ENCODE data around the gene CCDC6. TPM values are rescaled to one million over a fixed set of nuclear protein-coding genes. Genes with fewer than 3 reads are reported as not detected.

The CCDC6 gene
- total RNA-seq, 1 experiment from 2014 or later = 50.9 TPM

GRCh38 chr10:59904426-59905065, 1.8 kb downstream of the CCDC6 start:
- H3K4me1 ChIP-seq (ENCODE audit: low read length) = peaks cover 67% of the 10 kb centered on the region
- H3K9me3 ChIP-seq (ENCODE audit: low read length) = no peaks in the 10 kb centered on the region
- peak overlapping the region; percentile 83 for H3K4me2 ChIP-seq (ENCODE audit: low read depth, low read length, poor library complexity, severe bottlenecking)
- H3K27me3 ChIP-seq (ENCODE audit: low read length) = no peaks in the 10 kb centered on the region
- peak overlapping the region; percentile 98 for H3K9ac ChIP-seq (ENCODE audit: low read length)
- peaks cover 17% of the 10 kb centered on the region; the same call in 1 of the 2 replicates for H3K36me3 ChIP-seq (ENCODE audit: insufficient read depth, low read length)
- H3K79me2 ChIP-seq (ENCODE audit: low read length) = peaks cover 68% of the 10 kb centered on the region
- peak overlapping the region; percentile 96 for H3K4me3 ChIP-seq (ENCODE audit: low read length)
- no peaks in the 10 kb centered on the region for H3K9me2 ChIP-seq (replicated peaks; ENCODE audit: insufficient read depth, low read length)
- H4K20me1 ChIP-seq (ENCODE audit: insufficient read depth, low read depth, low read length) = peaks cover 26% of the 10 kb centered on the region
- DNase-seq = peak; percentile 54
- H2AFZ ChIP-seq (ENCODE audit: low read length) = no peak overlapping the region
- H3K27ac ChIP-seq (ENCODE audit: low read length) = peak overlapping the region; percentile 86

GRCh38 chr10:59903871-59904270, 2.5 kb downstream of the CCDC6 start:
- H3K9me2 ChIP-seq (replicated peaks; ENCODE audit: insufficient read depth, low read length) = no peaks in the 10 kb centered on the region
- H2AFZ ChIP-seq (ENCODE audit: low read length) = no peak overlapping the region
- peaks cover 71% of the 10 kb centered on the region for H3K4me1 ChIP-seq (ENCODE audit: low read length)
- peak overlapping the region; percentile 96 for H3K4me3 ChIP-seq (ENCODE audit: low read length)
- H3K9ac ChIP-seq (ENCODE audit: low read length) = peak overlapping the region; percentile 98
- peak overlapping the region; percentile 86 for H3K27ac ChIP-seq (ENCODE audit: low read length)
- H3K4me2 ChIP-seq (ENCODE audit: low read depth, low read length, poor library complexity, severe bottlenecking) = peak overlapping the region; percentile 83
- H3K9me3 ChIP-seq (ENCODE audit: low read length) = no peaks in the 10 kb centered on the region
- H3K79me2 ChIP-seq (ENCODE audit: low read length) = peaks cover 75% of the 10 kb centered on the region
- DNase-seq = no peak
- peaks cover 26% of the 10 kb centered on the region for H4K20me1 ChIP-seq (ENCODE audit: insufficient read depth, low read depth, low read length)
- peaks cover 23% of the 10 kb centered on the region; the same call in 1 of the 2 replicates for H3K36me3 ChIP-seq (ENCODE audit: insufficient read depth, low read length)
- no peaks in the 10 kb centered on the region for H3K27me3 ChIP-seq (ENCODE audit: low read length)

GRCh38 chr10:59902016-59902415, 4.3 kb downstream of the CCDC6 start:
- Histone ChIP-seq H3K79me2 (ENCODE audit: low read length) (peaks cover 93% of the 10 kb centered on the region), H4K20me1 (ENCODE audit: insufficient read depth, low read depth, low read length) (peaks cover 31% of the 10 kb centered on the region), H3K27ac (ENCODE audit: low read length) (no peak overlapping the region)

GRCh38 chr10:59901470-59901869, 4.9 kb downstream of the CCDC6 start:
- Histone ChIP-seq H3K27ac (ENCODE audit: low read length) (no peak overlapping the region), H2AFZ (ENCODE audit: low read length) (no peak overlapping the region), H3K4me3 (ENCODE audit: low read length) (no peak overlapping the region), H4K20me1 (ENCODE audit: insufficient read depth, low read depth, low read length) (peaks cover 31% of the 10 kb centered on the region), H3K36me3 (ENCODE audit: insufficient read depth, low read length) (peaks cover 33% of the 10 kb centered on the region; the same call in 1 of the 2 replicates), H3K9me3 (ENCODE audit: low read length) (no peaks in the 10 kb centered on the region), H3K4me1 (ENCODE audit: low read length) (peaks cover 62% of the 10 kb centered on the region), H3K27me3 (ENCODE audit: low read length) (no peaks in the 10 kb centered on the region), H3K9ac (ENCODE audit: low read length) (no peak overlapping the region), H3K9me2 (replicated peaks; ENCODE audit: insufficient read depth, low read length) (no peaks in the 10 kb centered on the region), H3K4me2 (ENCODE audit: low read depth, low read length, poor library complexity, severe bottlenecking) (peak overlapping the region; percentile 28), H3K79me2 (ENCODE audit: low read length) (peaks cover 99% of the 10 kb centered on the region)
- no peak for DNase-seq

More at GRCh38 chr10:59902016-59902415, 4.3 kb downstream of the CCDC6 start:
- Histone ChIP-seq H2AFZ (ENCODE audit: low read length) (no peak overlapping the region), H3K4me1 (ENCODE audit: low read length) (peaks cover 60% of the 10 kb centered on the region), H3K9me3 (ENCODE audit: low read length) (no peaks in the 10 kb centered on the region), H3K4me3 (ENCODE audit: low read length) (no peak overlapping the region), H3K36me3 (ENCODE audit: insufficient read depth, low read length) (peaks cover 33% of the 10 kb centered on the region; the same call in 1 of the 2 replicates), H3K27me3 (ENCODE audit: low read length) (no peaks in the 10 kb centered on the region), H3K9ac (ENCODE audit: low read length) (no peak overlapping the region), H3K4me2 (ENCODE audit: low read depth, low read length, poor library complexity, severe bottlenecking) (peak overlapping the region; percentile 28), H3K9me2 (replicated peaks; ENCODE audit: insufficient read depth, low read length) (no peaks in the 10 kb centered on the region)
- peak; percentile 38 for DNase-seq

- no peaks in the 10 kb centered on the region for H3K9me3 ChIP-seq (ENCODE audit: low read length)
- peak; percentile 35 for DNase-seq
- no peak overlapping the region for H3K27ac ChIP-seq (ENCODE audit: low read length)
- H3K9ac ChIP-seq (ENCODE audit: low read length) = no peak overlapping the region
- H3K9me2 ChIP-seq (replicated peaks; ENCODE audit: insufficient read depth, low read length) = no peaks in the 10 kb centered on the region
- H4K20me1 ChIP-seq (ENCODE audit: insufficient read depth, low read depth, low read length) = peaks cover 30% of the 10 kb centered on the region
- peaks cover 100% of the 10 kb centered on the region for H3K79me2 ChIP-seq (ENCODE audit: low read length)
- peaks cover 73% of the 10 kb centered on the region for H3K4me1 ChIP-seq (ENCODE audit: low read length)
- peaks cover 33% of the 10 kb centered on the region; the same call in 1 of the 2 replicates for H3K36me3 ChIP-seq (ENCODE audit: insufficient read depth, low read length)
- peak overlapping the region; percentile 28 for H3K4me2 ChIP-seq (ENCODE audit: low read depth, low read length, poor library complexity, severe bottlenecking)
- no peak overlapping the region for H3K4me3 ChIP-seq (ENCODE audit: low read length)
- no peaks in the 10 kb centered on the region for H3K27me3 ChIP-seq (ENCODE audit: low read length)
- no peak overlapping the region for H2AFZ ChIP-seq (ENCODE audit: low read length)
Measured at GRCh38 chr10:59900048-59900727, 6.2 kb downstream of the CCDC6 start.

GRCh38 chr10:59898125-59898835, 8.1 kb downstream of the CCDC6 start:
- Histone ChIP-seq H3K36me3 (ENCODE audit: insufficient read depth, low read length) (peaks cover 30% of the 10 kb centered on the region; the same call in 1 of the 2 replicates), H3K27ac (ENCODE audit: low read length) (no peak overlapping the region), H2AFZ (ENCODE audit: low read length) (no peak overlapping the region), H3K4me2 (ENCODE audit: low read depth, low read length, poor library complexity, severe bottlenecking) (no peak overlapping the region), H3K79me2 (ENCODE audit: low read length) (peaks cover 100% of the 10 kb centered on the region), H3K4me1 (ENCODE audit: low read length) (peaks cover 75% of the 10 kb centered on the region), H3K9ac (ENCODE audit: low read length) (no peak overlapping the region), H3K27me3 (ENCODE audit: low read length) (no peaks in the 10 kb centered on the region), H3K9me2 (replicated peaks; ENCODE audit: insufficient read depth, low read length) (no peaks in the 10 kb centered on the region), H3K4me3 (ENCODE audit: low read length) (no peak overlapping the region), H3K9me3 (ENCODE audit: low read length) (no peaks in the 10 kb centered on the region), H4K20me1 (ENCODE audit: insufficient read depth, low read depth, low read length) (peaks cover 15% of the 10 kb centered on the region)
- no peak for DNase-seq

- Histone ChIP-seq H3K4me1 (ENCODE audit: low read length) (peaks cover 81% of the 10 kb centered on the region), H2AFZ (ENCODE audit: low read length) (no peak overlapping the region), H3K27ac (ENCODE audit: low read length) (no peak overlapping the region), H3K27me3 (ENCODE audit: low read length) (no peaks in the 10 kb centered on the region), H4K20me1 (ENCODE audit: insufficient read depth, low read depth, low read length) (peaks cover 15% of the 10 kb centered on the region; the same call in 1 of the 2 replicates), H3K4me3 (ENCODE audit: low read length) (no peak overlapping the region), H3K79me2 (ENCODE audit: low read length) (peaks cover 100% of the 10 kb centered on the region), H3K9me3 (ENCODE audit: low read length) (no peaks in the 10 kb centered on the region), H3K9me2 (replicated peaks; ENCODE audit: insufficient read depth, low read length) (no peaks in the 10 kb centered on the region), H3K36me3 (ENCODE audit: insufficient read depth, low read length) (peaks cover 15% of the 10 kb centered on the region; the same call in 1 of the 2 replicates), H3K4me2 (ENCODE audit: low read depth, low read length, poor library complexity, severe bottlenecking) (no peak overlapping the region), H3K9ac (ENCODE audit: low read length) (no peak overlapping the region)
- no peak for DNase-seq
Measured at GRCh38 chr10:59896191-59896590, 10.2 kb downstream of the CCDC6 start.

Data from Karpas-422 (cell line).